Measurements from ENCODE around the gene FBP2. TPM values are rescaled to one million over a fixed set of nuclear protein-coding genes. Genes with fewer than 3 reads are reported as not detected.
"Not testable (repeated sequence)": the region's sequence is repeated elsewhere in the genome, so short reads cannot be mapped to it uniquely, and the experiment has no call there.

FBP2 gene
- total and polyA plus RNA-seq, 8 donors, result 1.0 to 2.6 (median 1.7) TPM; not detected in 2

DNA sequence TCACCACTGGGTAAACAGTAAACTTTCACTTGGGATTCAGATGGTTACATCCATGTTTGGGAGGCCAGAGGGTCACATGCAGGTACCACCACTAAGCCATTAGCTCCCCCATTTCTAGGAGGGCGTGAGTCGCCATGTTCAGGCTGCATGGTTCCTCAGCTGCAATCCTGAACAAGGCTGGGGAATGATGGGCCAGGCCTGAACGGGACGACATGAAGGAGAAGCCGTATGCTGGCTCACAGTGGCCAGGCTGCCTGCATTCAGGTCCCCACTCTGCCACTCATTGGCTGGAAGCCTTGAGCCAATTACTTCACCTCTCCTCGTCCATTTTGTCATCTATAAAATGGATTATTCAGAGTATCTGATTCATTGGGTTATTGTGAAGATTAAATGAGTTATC is 9.0 kb upstream of the FBP2 start:
- H3K4me3 ChIP-seq, result no peak overlapping the region
- no peaks in the 10 kb centered on the region for H3K27me3 ChIP-seq
- ATAC-seq (no peak), DNase-seq (no peak)
- no peak overlapping the region for H3K27ac ChIP-seq
- H3K4me1 ChIP-seq, result no peaks in the 10 kb centered on the region
- intact Hi-C loops (cut with DNase I), result no loop called here
- H3K9me3 ChIP-seq, result no peaks in the 10 kb centered on the region
- TF ChIP-seq, protein P1, sequence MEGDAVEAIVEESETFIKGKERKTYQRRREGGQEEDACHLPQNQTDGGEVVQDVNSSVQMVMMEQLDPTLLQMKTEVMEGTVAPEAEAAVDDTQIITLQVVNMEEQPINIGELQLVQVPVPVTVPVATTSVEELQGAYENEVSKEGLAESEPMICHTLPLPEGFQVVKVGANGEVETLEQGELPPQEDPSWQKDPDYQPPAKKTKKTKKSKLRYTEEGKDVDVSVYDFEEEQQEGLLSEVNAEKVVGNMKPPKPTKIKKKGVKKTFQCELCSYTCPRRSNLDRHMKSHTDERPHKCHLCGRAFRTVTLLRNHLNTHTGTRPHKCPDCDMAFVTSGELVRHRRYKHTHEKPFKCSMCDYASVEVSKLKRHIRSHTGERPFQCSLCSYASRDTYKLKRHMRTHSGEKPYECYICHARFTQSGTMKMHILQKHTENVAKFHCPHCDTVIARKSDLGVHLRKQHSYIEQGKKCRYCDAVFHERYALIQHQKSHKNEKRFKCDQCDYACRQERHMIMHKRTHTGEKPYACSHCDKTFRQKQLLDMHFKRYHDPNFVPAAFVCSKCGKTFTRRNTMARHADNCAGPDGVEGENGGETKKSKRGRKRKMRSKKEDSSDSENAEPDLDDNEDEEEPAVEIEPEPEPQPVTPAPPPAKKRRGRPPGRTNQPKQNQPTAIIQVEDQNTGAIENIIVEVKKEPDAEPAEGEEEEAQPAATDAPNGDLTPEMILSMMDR (IDR thresholded peaks at IDR 0.05), result no peak
- H3K36me3 ChIP-seq, result peaks cover 0 to 35% of the 10 kb centered on the region in 2 donors

DNA sequence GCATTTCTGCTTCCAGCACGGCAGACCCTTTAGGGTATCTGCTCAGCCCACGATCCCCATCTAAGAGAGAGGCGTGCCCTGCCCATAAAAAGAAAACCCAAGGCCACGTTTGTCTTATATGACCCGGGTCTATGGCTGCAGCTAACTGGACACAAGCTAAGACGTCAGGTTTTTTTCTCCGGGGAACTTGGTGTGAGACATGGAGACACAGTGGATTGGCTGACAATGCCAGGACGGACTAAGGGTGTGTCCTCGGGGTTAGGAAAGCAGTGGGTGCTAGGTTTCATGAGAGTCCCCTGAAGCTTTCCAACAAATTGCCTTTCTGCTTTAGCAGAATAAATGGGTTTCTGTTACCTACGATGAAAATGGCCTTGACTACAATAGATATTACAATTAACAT is 7.1 kb upstream of the FBP2 start:
- Histone ChIP-seq H3K27me3 (no peaks in the 10 kb centered on the region), H3K36me3 (peaks cover 0 to 18% of the 10 kb centered on the region in 2 donors), H3K27ac (no peak overlapping the region), H3K9me3 (no peaks in the 10 kb centered on the region), H3K4me3 (no peak overlapping the region), H3K4me1 (no peaks in the 10 kb centered on the region)
- intact Hi-C loops (cut with DNase I), result no loop called here
- ATAC-seq (no peak), DNase-seq (no peak)
- TF ChIP-seq, protein P1 (IDR thresholded peaks at IDR 0.05), result no peak

DNA sequence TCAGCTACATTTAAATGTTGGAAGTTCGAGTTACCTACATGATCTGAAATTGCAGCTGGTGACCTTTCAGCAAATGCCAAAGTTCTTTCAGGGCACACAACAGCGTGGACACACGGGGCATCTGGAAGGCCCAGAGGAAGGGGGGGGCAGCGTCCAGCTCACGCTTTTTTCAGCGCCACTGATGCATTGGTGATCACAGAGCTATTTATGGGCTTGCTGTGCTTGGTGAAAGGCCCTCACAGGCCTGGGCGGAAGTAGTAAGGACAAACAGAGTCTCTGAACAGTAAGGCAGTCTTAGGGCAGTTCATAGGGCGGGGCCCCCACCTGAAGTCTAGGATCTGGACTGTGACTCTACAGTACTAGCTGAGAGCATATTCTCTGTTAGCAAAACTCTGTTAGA is 6.6 kb upstream of the FBP2 start:
- no peak for ATAC-seq
- intact Hi-C loops (cut with DNase I), result no loop called here
- DNase-seq, result no peak

DNA sequence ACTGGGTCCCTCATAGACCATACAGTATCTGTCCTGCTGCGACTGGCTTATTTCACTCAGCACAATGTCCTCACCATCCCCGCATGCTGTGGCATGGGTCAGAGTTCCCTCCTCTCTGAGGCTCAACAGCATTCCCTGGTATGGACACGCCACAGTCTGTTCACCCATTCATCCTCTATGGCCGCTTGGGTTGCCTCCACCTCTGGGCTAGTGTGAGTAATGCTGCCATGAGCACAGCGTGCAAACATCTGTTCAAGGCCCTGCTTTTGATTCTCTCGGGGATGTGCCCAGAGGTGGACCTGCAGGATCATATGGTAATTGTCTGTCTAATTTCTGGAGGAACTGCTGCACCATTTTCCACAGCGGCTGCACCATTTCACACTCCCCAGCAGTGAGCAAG is 5.5 kb upstream of the FBP2 start:
- H3K9me3 ChIP-seq, result no peaks in the 10 kb centered on the region
- H3K4me3 ChIP-seq, result no peak overlapping the region
- intact Hi-C loops (cut with DNase I), result no loop called here
- DNase-seq (no peak), ATAC-seq (no peak)
- TF ChIP-seq, protein P1 (IDR thresholded peaks at IDR 0.05), result no peak
- H3K27me3 ChIP-seq, result peaks cover 0 to 5% of the 10 kb centered on the region in 2 donors
- peaks cover 0 to 7% of the 10 kb centered on the region in 2 donors for H3K36me3 ChIP-seq
- no peaks in the 10 kb centered on the region for H3K4me1 ChIP-seq
- H3K27ac ChIP-seq, result no peak overlapping the region

More for the DNA sequence above, 6.6 kb upstream of the FBP2 start:
- TF ChIP-seq, protein P1 (IDR thresholded peaks at IDR 0.05), result no peak
- H3K27me3 ChIP-seq, result no peaks in the 10 kb centered on the region
- H3K4me1 ChIP-seq, result no peaks in the 10 kb centered on the region
- no peak overlapping the region for H3K27ac ChIP-seq
- peaks cover 0 to 13% of the 10 kb centered on the region in 2 donors for H3K36me3 ChIP-seq
- no peak overlapping the region for H3K4me3 ChIP-seq
- H3K9me3 ChIP-seq, result no peaks in the 10 kb centered on the region

DNA sequence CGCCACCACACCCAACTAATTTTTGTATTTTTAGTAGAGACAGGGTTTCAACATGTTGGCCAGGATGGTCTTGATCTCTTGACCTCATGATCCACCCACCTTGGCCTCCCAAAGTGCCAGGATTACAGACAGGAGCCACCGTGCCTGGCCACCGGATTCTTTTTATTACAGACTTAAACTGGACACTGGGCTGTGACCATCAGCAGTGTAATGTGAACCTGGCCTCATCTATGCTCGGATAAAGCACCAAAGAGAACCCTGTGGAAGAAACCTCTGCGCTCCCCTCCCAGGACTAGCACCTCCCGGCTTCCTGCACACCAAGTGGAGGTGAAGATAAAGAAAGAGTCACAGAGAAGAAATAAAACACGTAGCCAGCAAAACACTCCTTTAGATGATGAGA is 941 bp downstream of the FBP2 start:
- ATAC-seq; H3K36me3 ChIP-seq; H3K4me3 ChIP-seq; H3K27me3 ChIP-seq; DNase-seq; intact Hi-C loops (cut with DNase I); H3K9me3 ChIP-seq; H3K27ac ChIP-seq; H3K4me1 ChIP-seq: not testable (repeated sequence)

DNA sequence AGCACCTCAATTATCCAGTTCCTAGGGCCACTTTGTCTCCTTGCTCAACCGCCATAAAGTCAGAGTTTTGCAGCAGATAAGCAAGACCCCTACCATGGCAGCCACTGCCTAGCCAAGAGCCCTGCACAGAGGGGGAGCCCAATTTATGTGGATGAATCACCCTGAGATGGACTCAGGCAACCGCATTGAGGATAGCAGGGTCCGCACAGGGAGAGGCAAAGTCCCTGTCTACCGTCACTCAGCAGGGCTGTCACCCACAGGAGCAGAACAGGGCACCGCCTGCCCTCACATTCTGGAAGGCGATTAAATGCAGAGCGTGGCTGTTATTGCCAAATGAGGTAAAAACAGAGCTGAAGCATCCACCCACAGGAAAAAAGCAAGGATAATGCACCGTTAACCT is 1.7 kb downstream of the FBP2 start:
- Histone ChIP-seq H3K9me3 (no peaks in the 10 kb centered on the region), H3K4me1 (no peaks in the 10 kb centered on the region), H3K36me3 (no peaks in the 10 kb centered on the region), H3K4me3 (no peak overlapping the region), H3K27me3 (peaks cover 0 to 8% of the 10 kb centered on the region in 2 donors), H3K27ac (no peak overlapping the region)
- intact Hi-C loops (cut with DNase I), result no loop called here
- TF ChIP-seq, protein P1 (IDR thresholded peaks at IDR 0.05), result no peak
- ATAC-seq (no peak), DNase-seq (no peak)

DNA sequence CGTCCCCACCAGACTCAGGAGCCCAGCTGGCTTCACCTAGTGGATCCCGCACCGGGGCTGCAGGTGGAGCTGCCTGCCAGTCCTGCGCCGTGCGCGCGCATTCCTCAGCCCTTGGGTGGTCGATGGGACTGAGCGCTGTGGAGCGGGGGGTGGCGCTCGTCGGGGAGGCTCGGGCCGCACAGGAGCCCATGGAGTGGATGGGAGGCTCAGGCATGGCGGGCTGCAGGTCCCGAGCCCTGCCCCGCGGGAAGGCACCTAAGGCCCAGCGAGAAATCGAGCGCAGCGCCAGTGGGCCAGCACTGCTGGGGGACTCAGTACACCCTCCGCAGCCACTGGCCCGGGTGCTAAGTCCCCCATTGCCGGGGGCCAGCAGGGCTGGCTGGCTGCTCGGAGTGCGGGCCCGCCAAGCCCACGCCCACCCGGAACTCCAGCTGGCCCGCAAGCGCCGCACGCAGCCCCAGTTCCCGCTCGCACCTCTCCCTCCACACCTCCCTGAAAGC is 2.5 kb downstream of the FBP2 start:
- H3K4me1 ChIP-seq; ATAC-seq; H3K4me3 ChIP-seq; H3K9me3 ChIP-seq; DNase-seq; intact Hi-C loops (cut with DNase I); H3K27me3 ChIP-seq; H3K27ac ChIP-seq; H3K36me3 ChIP-seq: not testable (repeated sequence)

All from left lung (tissue), 10 donors.